ENCODE data around the gene PIGH.

PIGH gene

GRCh38 chr14:67576216-67576955 lies 23.7 kb downstream of the PIGH start:
- Histone ChIP-seq H3K36me3 (replicated peaks; ENCODE audit: low read depth, low read length) (no peaks in the 10 kb centered on the region), H3K27ac (ENCODE audit: low read length) (no peak overlapping the region), H2AFZ (ENCODE audit: low read depth, low read length) (no peak overlapping the region), H3K9ac (ENCODE audit: low read length) (no peak overlapping the region), H3K79me2 (ENCODE audit: low read length) (no peaks in the 10 kb centered on the region), H3K4me2 (ENCODE audit: low read length) (peak overlapping the region; percentile 7; the same call in 1 of the 2 replicates), H3K4me1 (ENCODE audit: low read length) (peaks cover 10% of the 10 kb centered on the region), H4K20me1 (ENCODE audit: insufficient read depth, low read length) (no peaks in the 10 kb centered on the region), H3K4me3 (ENCODE audit: low read length) (no peak overlapping the region), H3K9me3 (ENCODE audit: insufficient read depth, low read length) (no peaks in the 10 kb centered on the region), H3K27me3 (ENCODE audit: low read depth, low read length) (no peaks in the 10 kb centered on the region)
- TF ChIP-seq EZH2phosphoT487 (IDR thresholded peaks at IDR 0.05; ENCODE audit: low read depth) (no peak), CTCF (IDR thresholded peaks at IDR 0.05; ENCODE audit: low read depth, low read length) (no peak)

GRCh38 chr14:67575684-67576083 lies 24.4 kb downstream of the PIGH start:
- no peaks in the 10 kb centered on the region for H3K36me3 ChIP-seq (replicated peaks; ENCODE audit: low read depth, low read length)
- H3K4me3 ChIP-seq (ENCODE audit: low read length) = no peak overlapping the region
- no peaks in the 10 kb centered on the region for H3K27me3 ChIP-seq (ENCODE audit: low read depth, low read length)
- no peak overlapping the region for H3K9ac ChIP-seq (ENCODE audit: low read length)
- no peak overlapping the region for H2AFZ ChIP-seq (ENCODE audit: low read depth, low read length)
- peak overlapping the region; percentile 7 for H3K4me2 ChIP-seq (ENCODE audit: low read length)
- H3K27ac ChIP-seq (ENCODE audit: low read length) = no peak overlapping the region
- H3K9me3 ChIP-seq (ENCODE audit: insufficient read depth, low read length) = no peaks in the 10 kb centered on the region
- no peaks in the 10 kb centered on the region for H4K20me1 ChIP-seq (ENCODE audit: insufficient read depth, low read length)
- H3K79me2 ChIP-seq (ENCODE audit: low read length) = no peaks in the 10 kb centered on the region
- TF ChIP-seq EZH2phosphoT487 (IDR thresholded peaks at IDR 0.05; ENCODE audit: low read depth) (no peak), CTCF (IDR thresholded peaks at IDR 0.05; ENCODE audit: low read depth, low read length) (peak; percentile 24; the same call in 1 of the 2 replicates)
- H3K4me1 ChIP-seq (ENCODE audit: low read length) = peaks cover 10% of the 10 kb centered on the region

GRCh38 chr14:67574806-67575205 lies 25.3 kb downstream of the PIGH start:
- H3K9ac ChIP-seq (ENCODE audit: low read length) = no peak overlapping the region
- no peak overlapping the region for H2AFZ ChIP-seq (ENCODE audit: low read depth, low read length)
- H4K20me1 ChIP-seq (ENCODE audit: insufficient read depth, low read length) = no peaks in the 10 kb centered on the region
- TF ChIP-seq EZH2phosphoT487 (IDR thresholded peaks at IDR 0.05; ENCODE audit: low read depth) (no peak), CTCF (IDR thresholded peaks at IDR 0.05; ENCODE audit: low read depth, low read length) (no peak)
- H3K27ac ChIP-seq (ENCODE audit: low read length) = no peak overlapping the region
- no peaks in the 10 kb centered on the region for H3K36me3 ChIP-seq (replicated peaks; ENCODE audit: low read depth, low read length)
- no peaks in the 10 kb centered on the region for H3K9me3 ChIP-seq (ENCODE audit: insufficient read depth, low read length)
- no peak overlapping the region for H3K4me3 ChIP-seq (ENCODE audit: low read length)
- no peak overlapping the region for H3K4me2 ChIP-seq (ENCODE audit: low read length)
- H3K79me2 ChIP-seq (ENCODE audit: low read length) = no peaks in the 10 kb centered on the region
- H3K4me1 ChIP-seq (ENCODE audit: low read length) = peaks cover 10% of the 10 kb centered on the region
- no peaks in the 10 kb centered on the region for H3K27me3 ChIP-seq (ENCODE audit: low read depth, low read length)

GRCh38 chr14:67574156-67574555 lies 25.9 kb downstream of the PIGH start:
- Histone ChIP-seq H3K27me3 (ENCODE audit: low read depth, low read length) (no peaks in the 10 kb centered on the region), H3K4me2 (ENCODE audit: low read length) (no peak overlapping the region), H3K27ac (ENCODE audit: low read length) (no peak overlapping the region), H4K20me1 (ENCODE audit: insufficient read depth, low read length) (no peaks in the 10 kb centered on the region), H2AFZ (ENCODE audit: low read depth, low read length) (no peak overlapping the region), H3K36me3 (replicated peaks; ENCODE audit: low read depth, low read length) (no peaks in the 10 kb centered on the region), H3K9me3 (ENCODE audit: insufficient read depth, low read length) (no peaks in the 10 kb centered on the region), H3K4me1 (ENCODE audit: low read length) (peaks cover 10% of the 10 kb centered on the region), H3K9ac (ENCODE audit: low read length) (no peak overlapping the region), H3K4me3 (ENCODE audit: low read length) (no peak overlapping the region), H3K79me2 (ENCODE audit: low read length) (no peaks in the 10 kb centered on the region)
- TF ChIP-seq EZH2phosphoT487 (IDR thresholded peaks at IDR 0.05; ENCODE audit: low read depth) (no peak), CTCF (IDR thresholded peaks at IDR 0.05; ENCODE audit: low read depth, low read length) (no peak)
